ENCODE results near the gene TWF2. TPM values are rescaled to one million over a fixed set of nuclear protein-coding genes. Genes with fewer than 3 reads are reported as not detected.

TWF2 gene
- total and polyA plus RNA-seq, 2 of the 13 experiments (the other 11 are each of a cell fraction or from before 2014, with no cell fraction given) = 45.5 to 108 TPM

DNA sequence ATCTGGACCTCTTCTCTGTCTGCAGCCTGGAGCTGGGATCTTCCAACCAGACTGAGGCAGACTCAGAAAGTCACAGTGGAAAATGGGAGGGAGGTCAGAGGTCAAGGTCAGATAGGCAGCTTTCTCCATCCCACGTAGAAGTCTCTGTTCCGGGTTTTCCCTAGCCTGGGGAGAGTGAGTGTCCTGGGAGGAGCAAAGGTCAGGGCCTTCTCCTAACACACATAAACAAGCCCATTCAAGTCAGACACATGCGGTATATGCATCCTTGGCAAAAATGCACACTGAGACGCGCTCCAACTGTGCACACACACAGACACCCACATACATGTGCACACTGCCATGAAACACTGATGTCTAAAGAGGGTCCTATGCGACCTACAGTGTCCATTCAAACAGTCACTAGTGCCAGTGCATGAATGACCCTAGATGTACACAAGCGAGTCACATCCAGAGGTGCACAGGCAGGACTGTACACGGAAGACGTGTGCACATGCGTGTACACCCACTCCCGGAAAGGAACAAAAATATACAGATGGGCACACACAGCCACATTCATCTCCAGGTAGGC is 681 bp downstream of the TWF2 start (continued):
- no peak for TF ChIP-seq KAT2B (IDR thresholded peaks at IDR 0.05; ENCODE audit: borderline replicate concordance, low read depth, low read length)
- no peak for TF ChIP-seq KDM5B (CRISPR knock-in tag; IDR thresholded peaks at IDR 0.05; ENCODE audit: borderline replicate concordance)
- TF ChIP-seq ZNF253 (CRISPR knock-in tag; IDR thresholded peaks at IDR 0.05; ENCODE audit: borderline replicate concordance) = no peak
- TF ChIP-seq, protein P1, sequence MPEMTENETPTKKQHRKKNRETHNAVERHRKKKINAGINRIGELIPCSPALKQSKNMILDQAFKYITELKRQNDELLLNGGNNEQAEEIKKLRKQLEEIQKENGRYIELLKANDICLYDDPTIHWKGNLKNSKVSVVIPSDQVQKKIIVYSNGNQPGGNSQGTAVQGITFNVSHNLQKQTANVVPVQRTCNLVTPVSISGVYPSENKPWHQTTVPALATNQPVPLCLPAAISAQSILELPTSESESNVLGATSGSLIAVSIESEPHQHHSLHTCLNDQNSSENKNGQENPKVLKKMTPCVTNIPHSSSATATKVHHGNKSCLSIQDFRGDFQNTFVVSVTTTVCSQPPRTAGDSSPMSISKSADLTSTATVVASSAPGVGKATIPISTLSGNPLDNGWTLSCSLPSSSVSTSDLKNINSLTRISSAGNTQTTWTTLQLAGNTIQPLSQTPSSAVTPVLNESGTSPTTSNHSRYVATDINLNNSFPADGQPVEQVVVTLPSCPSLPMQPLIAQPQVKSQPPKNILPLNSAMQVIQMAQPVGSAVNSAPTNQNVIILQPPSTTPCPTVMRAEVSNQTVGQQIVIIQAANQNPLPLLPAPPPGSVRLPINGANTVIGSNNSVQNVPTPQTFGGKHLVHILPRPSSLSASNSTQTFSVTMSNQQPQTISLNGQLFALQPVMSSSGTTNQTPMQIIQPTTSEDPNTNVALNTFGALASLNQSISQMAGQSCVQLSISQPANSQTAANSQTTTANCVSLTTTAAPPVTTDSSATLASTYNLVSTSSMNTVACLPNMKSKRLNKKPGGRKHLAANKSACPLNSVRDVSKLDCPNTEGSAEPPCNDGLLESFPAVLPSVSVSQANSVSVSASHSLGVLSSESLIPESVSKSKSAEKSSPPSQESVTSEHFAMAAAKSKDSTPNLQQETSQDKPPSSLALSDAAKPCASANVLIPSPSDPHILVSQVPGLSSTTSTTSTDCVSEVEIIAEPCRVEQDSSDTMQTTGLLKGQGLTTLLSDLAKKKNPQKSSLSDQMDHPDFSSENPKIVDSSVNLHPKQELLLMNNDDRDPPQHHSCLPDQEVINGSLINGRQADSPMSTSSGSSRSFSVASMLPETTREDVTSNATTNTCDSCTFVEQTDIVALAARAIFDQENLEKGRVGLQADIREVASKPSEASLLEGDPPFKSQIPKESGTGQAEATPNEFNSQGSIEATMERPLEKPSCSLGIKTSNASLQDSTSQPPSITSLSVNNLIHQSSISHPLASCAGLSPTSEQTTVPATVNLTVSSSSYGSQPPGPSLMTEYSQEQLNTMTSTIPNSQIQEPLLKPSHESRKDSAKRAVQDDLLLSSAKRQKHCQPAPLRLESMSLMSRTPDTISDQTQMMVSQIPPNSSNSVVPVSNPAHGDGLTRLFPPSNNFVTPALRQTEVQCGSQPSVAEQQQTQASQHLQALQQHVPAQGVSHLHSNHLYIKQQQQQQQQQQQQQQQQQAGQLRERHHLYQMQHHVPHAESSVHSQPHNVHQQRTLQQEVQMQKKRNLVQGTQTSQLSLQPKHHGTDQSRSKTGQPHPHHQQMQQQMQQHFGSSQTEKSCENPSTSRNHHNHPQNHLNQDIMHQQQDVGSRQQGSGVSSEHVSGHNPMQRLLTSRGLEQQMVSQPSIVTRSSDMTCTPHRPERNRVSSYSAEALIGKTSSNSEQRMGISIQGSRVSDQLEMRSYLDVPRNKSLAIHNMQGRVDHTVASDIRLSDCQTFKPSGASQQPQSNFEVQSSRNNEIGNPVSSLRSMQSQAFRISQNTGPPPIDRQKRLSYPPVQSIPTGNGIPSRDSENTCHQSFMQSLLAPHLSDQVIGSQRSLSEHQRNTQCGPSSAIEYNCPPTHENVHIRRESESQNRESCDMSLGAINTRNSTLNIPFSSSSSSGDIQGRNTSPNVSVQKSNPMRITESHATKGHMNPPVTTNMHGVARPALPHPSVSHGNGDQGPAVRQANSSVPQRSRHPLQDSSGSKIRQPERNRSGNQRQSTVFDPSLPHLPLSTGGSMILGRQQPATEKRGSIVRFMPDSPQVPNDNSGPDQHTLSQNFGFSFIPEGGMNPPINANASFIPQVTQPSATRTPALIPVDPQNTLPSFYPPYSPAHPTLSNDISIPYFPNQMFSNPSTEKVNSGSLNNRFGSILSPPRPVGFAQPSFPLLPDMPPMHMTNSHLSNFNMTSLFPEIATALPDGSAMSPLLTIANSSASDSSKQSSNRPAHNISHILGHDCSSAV (CRISPR knock-in tag; IDR thresholded peaks at IDR 0.05; ENCODE audit: borderline replicate concordance) = peak; percentile 51; the same call in 1 of the 2 replicates
- no peak for TF ChIP-seq ZNF644 (CRISPR knock-in tag; IDR thresholded peaks at IDR 0.05; ENCODE audit: low read depth)
- no peak for TF ChIP-seq ZNF180 (CRISPR knock-in tag; IDR thresholded peaks at IDR 0.05; ENCODE audit: borderline replicate concordance, low read depth)
- no peak for TF ChIP-seq KMT2A (CRISPR knock-in tag; IDR thresholded peaks at IDR 0.05)
- TF ChIP-seq DNMT1 (CRISPR knock-in tag; IDR thresholded peaks at IDR 0.05) = no peak
- TF ChIP-seq, protein P2, sequence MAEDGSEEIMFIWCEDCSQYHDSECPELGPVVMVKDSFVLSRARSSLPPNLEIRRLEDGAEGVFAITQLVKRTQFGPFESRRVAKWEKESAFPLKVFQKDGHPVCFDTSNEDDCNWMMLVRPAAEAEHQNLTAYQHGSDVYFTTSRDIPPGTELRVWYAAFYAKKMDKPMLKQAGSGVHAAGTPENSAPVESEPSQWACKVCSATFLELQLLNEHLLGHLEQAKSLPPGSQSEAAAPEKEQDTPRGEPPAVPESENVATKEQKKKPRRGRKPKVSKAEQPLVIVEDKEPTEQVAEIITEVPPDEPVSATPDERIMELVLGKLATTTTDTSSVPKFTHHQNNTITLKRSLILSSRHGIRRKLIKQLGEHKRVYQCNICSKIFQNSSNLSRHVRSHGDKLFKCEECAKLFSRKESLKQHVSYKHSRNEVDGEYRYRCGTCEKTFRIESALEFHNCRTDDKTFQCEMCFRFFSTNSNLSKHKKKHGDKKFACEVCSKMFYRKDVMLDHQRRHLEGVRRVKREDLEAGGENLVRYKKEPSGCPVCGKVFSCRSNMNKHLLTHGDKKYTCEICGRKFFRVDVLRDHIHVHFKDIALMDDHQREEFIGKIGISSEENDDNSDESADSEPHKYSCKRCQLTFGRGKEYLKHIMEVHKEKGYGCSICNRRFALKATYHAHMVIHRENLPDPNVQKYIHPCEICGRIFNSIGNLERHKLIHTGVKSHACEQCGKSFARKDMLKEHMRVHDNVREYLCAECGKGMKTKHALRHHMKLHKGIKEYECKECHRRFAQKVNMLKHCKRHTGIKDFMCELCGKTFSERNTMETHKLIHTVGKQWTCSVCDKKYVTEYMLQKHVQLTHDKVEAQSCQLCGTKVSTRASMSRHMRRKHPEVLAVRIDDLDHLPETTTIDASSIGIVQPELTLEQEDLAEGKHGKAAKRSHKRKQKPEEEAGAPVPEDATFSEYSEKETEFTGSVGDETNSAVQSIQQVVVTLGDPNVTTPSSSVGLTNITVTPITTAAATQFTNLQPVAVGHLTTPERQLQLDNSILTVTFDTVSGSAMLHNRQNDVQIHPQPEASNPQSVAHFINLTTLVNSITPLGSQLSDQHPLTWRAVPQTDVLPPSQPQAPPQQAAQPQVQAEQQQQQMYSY (CRISPR knock-in tag; IDR thresholded peaks at IDR 0.05) = peak; percentile 99
- peak; percentile 69 for TF ChIP-seq ZMYM2 (CRISPR knock-in tag; IDR thresholded peaks at IDR 0.05)
- no peak for TF ChIP-seq NFYB (CRISPR knock-in tag; IDR thresholded peaks at IDR 0.05)
- peak; percentile 98; the same call in 1 of the 2 replicates for TF ChIP-seq TARDBP (CRISPR knock-in tag; IDR thresholded peaks at IDR 0.05)
- TF ChIP-seq HDAC1 (CRISPR knock-in tag; IDR thresholded peaks at IDR 0.05) = peak; percentile 78
- TF ChIP-seq, protein P3, sequence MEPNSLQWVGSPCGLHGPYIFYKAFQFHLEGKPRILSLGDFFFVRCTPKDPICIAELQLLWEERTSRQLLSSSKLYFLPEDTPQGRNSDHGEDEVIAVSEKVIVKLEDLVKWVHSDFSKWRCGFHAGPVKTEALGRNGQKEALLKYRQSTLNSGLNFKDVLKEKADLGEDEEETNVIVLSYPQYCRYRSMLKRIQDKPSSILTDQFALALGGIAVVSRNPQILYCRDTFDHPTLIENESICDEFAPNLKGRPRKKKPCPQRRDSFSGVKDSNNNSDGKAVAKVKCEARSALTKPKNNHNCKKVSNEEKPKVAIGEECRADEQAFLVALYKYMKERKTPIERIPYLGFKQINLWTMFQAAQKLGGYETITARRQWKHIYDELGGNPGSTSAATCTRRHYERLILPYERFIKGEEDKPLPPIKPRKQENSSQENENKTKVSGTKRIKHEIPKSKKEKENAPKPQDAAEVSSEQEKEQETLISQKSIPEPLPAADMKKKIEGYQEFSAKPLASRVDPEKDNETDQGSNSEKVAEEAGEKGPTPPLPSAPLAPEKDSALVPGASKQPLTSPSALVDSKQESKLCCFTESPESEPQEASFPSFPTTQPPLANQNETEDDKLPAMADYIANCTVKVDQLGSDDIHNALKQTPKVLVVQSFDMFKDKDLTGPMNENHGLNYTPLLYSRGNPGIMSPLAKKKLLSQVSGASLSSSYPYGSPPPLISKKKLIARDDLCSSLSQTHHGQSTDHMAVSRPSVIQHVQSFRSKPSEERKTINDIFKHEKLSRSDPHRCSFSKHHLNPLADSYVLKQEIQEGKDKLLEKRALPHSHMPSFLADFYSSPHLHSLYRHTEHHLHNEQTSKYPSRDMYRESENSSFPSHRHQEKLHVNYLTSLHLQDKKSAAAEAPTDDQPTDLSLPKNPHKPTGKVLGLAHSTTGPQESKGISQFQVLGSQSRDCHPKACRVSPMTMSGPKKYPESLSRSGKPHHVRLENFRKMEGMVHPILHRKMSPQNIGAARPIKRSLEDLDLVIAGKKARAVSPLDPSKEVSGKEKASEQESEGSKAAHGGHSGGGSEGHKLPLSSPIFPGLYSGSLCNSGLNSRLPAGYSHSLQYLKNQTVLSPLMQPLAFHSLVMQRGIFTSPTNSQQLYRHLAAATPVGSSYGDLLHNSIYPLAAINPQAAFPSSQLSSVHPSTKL (CRISPR knock-in tag; IDR thresholded peaks at IDR 0.05) = peak; percentile 74
- TF ChIP-seq SIX4 (CRISPR knock-in tag; IDR thresholded peaks at IDR 0.05) = no peak
